Colonic mucosa (tissue), 4 donors: ENCODE data around the gene TMEM218. TPM values are rescaled to one million over a fixed set of nuclear protein-coding genes. Genes with fewer than 3 reads are reported as not detected.

Experiments used
- DNase-seq: peaks from one replicate; pipeline ENCODE4 v3.0.0-alpha.2; 2020
- H3K27ac ChIP-seq: fragments of 200-600 bp; one replicate; pipeline ENCODE4 v1.8.0; 2021
- H3K27me3 ChIP-seq: fragments of 200-600 bp; one replicate; pipeline ENCODE4 v1.8.0; 2021
- H3K36me3 ChIP-seq: fragments of 200-600 bp; one replicate; pipeline ENCODE4 v1.8.0; 2021
- H3K4me1 ChIP-seq: fragments of 200-600 bp; one replicate; pipeline ENCODE4 v1.8.0; 2021; ENCODE audit warnings: mild to moderate bottlenecking
- H3K4me3 ChIP-seq: fragments of 200-600 bp; one replicate; pipeline ENCODE4 v1.8.0; 2021
- H3K9ac ChIP-seq, 2 donors: one replicate each; pipeline ENCODE4 v1.7.0; 2013; ENCODE audit warnings: control low read depth in 2 of 2, low read depth in 2 of 2, low read length in 2 of 2
- H3K9me3 ChIP-seq: fragments of 200-600 bp; one replicate; pipeline ENCODE4 v1.8.0; 2021
- intact Hi-C: fragments of 100-400 bp; cut with DNase I; formaldehyde crosslinking; loops from one replicate; pipeline ENCODE4 v1.14.1; 2022
- total RNA-seq, 2 donors: library from RNA; stranded (reverse); fragmentation: NEBNext Ultra II Directional in 1 of 2; extraction: Animal tissue kit (Norgen Biotek cat#: 25700) in 1 of 2; gene quantifications; one replicate each; pipeline ENCODE4 v1.2.1, GENCODE V29; 2021
- TF ChIP-seq, protein P1 (sequence below): fragments of 200-600 bp; IDR thresholded peaks from one replicate; pipeline ENCODE4 v1.8.0; 2022; ENCODE audit warnings: antibody characterized with exemption, mild to moderate bottlenecking
- donor health status: healthy.
- donor health status: DM: no; HTN: no; CAD: no.
- donor health status: DM: no; HTN: no; CAD: no.

TMEM218 gene
- total RNA-seq, 2 donors from 2014 or later = 8.7 to 17.3 TPM

DNA sequence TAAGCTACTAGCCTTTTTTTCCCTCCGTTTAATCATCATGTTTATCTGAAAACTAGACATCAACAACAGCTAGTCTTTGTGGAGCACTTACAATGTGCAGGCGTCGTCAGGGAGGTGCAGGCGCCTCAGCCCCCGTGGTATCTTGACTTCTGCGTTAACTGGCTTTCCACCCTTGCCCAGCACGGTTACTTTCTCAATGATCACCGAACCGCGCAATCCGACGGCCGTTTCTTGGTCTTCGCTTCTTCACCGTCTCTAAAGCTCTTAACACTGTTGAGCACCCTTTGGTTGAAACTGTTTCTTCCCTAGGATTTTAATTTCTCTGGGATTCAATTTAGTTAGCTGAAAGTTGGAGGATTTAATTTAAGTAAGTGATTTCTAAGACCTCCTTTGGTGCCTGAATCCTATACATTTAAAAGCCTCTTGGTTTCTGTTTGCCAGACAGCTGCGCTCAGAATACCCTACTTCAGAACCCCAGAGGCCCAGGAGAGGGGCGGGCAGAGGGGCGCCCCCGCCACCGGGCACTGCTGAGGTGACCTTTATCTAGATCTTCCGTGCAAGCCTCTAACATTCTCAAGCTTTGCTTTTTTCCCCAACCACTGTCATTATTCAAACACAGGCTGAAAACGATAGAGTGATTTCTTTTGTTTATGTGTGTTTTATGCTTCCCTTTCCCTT, 18.0 kb upstream of the TMEM218 start:
- no peak overlapping the region for H3K27ac ChIP-seq
- TF ChIP-seq, protein P1, sequence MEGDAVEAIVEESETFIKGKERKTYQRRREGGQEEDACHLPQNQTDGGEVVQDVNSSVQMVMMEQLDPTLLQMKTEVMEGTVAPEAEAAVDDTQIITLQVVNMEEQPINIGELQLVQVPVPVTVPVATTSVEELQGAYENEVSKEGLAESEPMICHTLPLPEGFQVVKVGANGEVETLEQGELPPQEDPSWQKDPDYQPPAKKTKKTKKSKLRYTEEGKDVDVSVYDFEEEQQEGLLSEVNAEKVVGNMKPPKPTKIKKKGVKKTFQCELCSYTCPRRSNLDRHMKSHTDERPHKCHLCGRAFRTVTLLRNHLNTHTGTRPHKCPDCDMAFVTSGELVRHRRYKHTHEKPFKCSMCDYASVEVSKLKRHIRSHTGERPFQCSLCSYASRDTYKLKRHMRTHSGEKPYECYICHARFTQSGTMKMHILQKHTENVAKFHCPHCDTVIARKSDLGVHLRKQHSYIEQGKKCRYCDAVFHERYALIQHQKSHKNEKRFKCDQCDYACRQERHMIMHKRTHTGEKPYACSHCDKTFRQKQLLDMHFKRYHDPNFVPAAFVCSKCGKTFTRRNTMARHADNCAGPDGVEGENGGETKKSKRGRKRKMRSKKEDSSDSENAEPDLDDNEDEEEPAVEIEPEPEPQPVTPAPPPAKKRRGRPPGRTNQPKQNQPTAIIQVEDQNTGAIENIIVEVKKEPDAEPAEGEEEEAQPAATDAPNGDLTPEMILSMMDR = no peak
- H3K9ac ChIP-seq = no peak overlapping the region
- H3K4me1 ChIP-seq = no peaks in the 10 kb centered on the region
- H3K4me3 ChIP-seq = no peak overlapping the region
- H3K27me3 ChIP-seq = no peaks in the 10 kb centered on the region
- no peaks in the 10 kb centered on the region for H3K9me3 ChIP-seq
- DNase-seq = no peak
- no peaks in the 10 kb centered on the region for H3K36me3 ChIP-seq
- intact Hi-C loops = no loop called here

DNA sequence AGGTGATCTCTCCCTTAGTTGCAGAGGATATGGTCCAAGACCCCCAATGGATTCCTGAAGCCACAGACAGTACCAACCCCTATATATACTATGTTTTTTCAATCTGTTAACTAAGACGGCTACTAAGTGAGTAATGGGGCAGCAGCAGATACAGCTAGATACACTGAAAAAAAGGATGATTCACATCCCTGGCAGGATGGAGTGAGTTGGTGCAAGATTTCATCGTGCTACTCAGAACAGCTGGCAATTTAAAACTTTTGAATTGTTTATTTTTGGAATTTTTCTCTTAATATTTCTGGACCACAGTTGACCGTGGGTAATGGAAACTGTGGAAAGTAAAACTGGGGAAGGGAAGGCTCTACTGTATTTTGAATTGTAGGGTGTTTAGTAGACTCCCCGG, 17.0 kb upstream of the TMEM218 start:
- H3K36me3 ChIP-seq = no peaks in the 10 kb centered on the region
- H3K4me3 ChIP-seq = no peak overlapping the region
- no peaks in the 10 kb centered on the region for H3K27me3 ChIP-seq
- no peaks in the 10 kb centered on the region for H3K9me3 ChIP-seq
- intact Hi-C loops = no loop called here
- no peaks in the 10 kb centered on the region for H3K4me1 ChIP-seq
- H3K9ac ChIP-seq = no peak overlapping the region
- TF ChIP-seq, protein P1 = no peak
- DNase-seq = no peak
- H3K27ac ChIP-seq = no peak overlapping the region

DNA sequence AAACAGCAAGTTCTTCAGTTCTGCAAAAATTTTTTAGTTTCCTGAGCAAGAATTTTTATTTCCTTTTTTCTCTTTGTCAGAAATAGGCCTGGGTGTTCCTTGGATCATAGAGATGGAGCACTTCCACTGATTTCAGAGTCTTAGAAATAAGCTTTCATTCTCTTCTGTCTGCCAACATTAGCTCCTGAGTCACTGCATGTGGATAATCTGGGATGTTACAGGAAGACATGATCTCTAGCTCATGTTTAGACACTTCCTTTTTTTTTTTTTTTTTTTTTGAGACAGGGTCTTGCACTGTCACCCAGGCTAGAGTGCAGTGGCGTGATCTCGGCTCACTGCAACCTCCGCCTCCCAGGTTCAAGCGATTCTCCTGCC, 13.2 kb upstream of the TMEM218 start:
- Histone ChIP-seq H3K4me3 (no peak overlapping the region), H3K9me3 (no peaks in the 10 kb centered on the region), H3K4me1 (no peaks in the 10 kb centered on the region), H3K27ac (no peak overlapping the region), H3K36me3 (no peaks in the 10 kb centered on the region), H3K9ac (no peak overlapping the region), H3K27me3 (no peaks in the 10 kb centered on the region)
- intact Hi-C loops = no loop called here
- TF ChIP-seq, protein P1 = no peak
- DNase-seq = no peak

DNA sequence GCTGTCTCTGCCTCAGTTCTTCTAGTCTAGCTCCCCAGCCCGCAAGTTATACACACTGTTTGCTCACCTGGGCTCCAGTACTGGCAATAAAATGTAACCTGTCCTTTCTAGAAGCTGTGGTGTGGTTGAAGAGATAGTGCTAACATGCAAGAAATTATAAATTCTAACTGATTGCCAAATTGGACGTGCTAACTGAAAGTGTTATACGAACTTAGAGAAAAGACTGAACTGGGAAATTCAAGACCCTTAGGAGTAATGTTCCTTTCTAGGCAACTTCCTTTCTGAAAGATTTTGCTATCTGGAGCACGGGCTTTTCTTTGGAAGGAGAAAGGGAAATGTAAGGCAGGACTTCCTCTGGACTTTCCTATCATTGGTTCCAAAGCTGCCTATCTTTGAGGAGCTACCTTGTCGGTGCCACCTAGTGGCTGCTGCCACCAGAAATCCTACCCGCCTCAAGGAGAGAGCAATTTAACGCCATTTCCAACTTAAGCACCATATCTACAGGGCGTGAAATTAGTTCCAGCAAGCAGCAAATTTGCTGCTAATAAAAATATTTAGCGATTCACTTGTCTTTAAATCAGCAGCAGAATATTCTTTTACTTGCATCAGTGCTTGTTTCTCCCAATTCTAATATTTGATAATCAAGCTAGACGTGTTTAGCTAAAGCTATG, 12.7 kb upstream of the TMEM218 start:
- peak; percentile 41 for DNase-seq
- no peaks in the 10 kb centered on the region for H3K36me3 ChIP-seq
- no peak overlapping the region for H3K9ac ChIP-seq
- no peak overlapping the region for H3K27ac ChIP-seq
- intact Hi-C loops = no loop called here
- H3K27me3 ChIP-seq = no peaks in the 10 kb centered on the region
- no peaks in the 10 kb centered on the region for H3K9me3 ChIP-seq
- no peak overlapping the region for H3K4me3 ChIP-seq
- H3K4me1 ChIP-seq = no peaks in the 10 kb centered on the region
- TF ChIP-seq, protein P1 = peak; percentile 30

DNA sequence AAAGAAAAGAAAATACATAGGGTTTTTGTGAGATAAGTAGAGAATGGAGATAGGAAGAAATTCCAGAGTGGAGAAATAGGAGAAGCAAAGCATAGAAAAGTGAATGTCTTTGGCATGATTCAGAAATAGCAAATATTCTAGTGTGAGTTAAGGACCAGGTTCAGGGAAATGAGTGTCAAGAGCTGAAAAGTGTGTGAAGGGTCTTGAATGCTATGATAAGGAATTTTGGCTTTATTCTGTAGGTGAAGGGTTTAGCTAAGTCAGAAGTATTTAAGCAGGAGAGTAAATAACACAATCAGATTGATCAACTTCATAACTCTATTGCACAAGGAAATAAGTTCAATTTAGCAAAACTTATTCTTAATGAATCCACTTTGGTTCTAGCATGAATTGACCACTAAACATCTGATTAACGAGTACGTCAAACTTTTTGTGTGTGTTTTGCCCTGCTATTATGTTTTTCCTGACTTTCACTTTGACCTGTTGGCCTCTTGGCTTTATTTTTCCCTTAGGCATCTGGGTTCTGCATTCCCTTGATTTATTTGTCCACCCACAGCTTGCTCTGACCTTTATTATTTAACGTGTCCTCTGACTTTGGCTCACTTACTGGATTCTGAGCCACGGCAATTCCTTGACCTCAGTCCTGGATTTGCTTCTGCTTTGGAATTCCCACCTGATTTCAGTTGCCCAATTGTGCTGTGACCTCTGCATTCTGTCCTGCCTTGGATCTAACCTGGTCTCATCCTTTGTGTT, 11.9 kb upstream of the TMEM218 start:
- Histone ChIP-seq H3K27me3 (no peaks in the 10 kb centered on the region), H3K9ac (no peak overlapping the region), H3K9me3 (no peaks in the 10 kb centered on the region), H3K4me3 (no peak overlapping the region), H3K4me1 (no peaks in the 10 kb centered on the region), H3K27ac (no peak overlapping the region), H3K36me3 (no peaks in the 10 kb centered on the region)
- DNase-seq = no peak
- intact Hi-C loops = no loop called here
- TF ChIP-seq, protein P1 = no peak
